RWPE2 (cell line): Measurements from ENCODE around the gene MOCS3.
A peak's percentile ranks its signal among the peaks of the same experiment; 100 is the strongest.

ENCODE experiments used
- ATAC-seq: fragments of 200-7000 bp; cut with Tn5 transposase; 3 replicates; pipeline ENCODE4 v1.9.1; 2021; ENCODE audit warnings: low read depth
- DNase-seq: peaks from one replicate; pipeline ENCODE4 v3.0.0-alpha.2; 2020; ENCODE audit warnings: low spot score
- H3K27ac ChIP-seq: fragments of 450-650 bp; 2 replicates; pipeline ENCODE4 v1.5.1; 2017; ENCODE audit warnings: mild to moderate bottlenecking; ENCODE audit not compliant: poor library complexity, severe bottlenecking
- H3K27me3 ChIP-seq: fragments of 250-450 bp; sonication (Bioruptor Pico); 2 replicates; pipeline ENCODE4 v1.5.1; 2021; ENCODE audit warnings: mild to moderate bottlenecking, moderate library complexity; ENCODE audit not compliant: insufficient read depth, poor library complexity, severe bottlenecking
- H3K36me3 ChIP-seq: fragments of 250-450 bp; sonication (Bioruptor Pico); 2 replicates; pipeline ENCODE4 v1.5.1; 2020; ENCODE audit warnings: low read depth, mild to moderate bottlenecking, moderate library complexity
- H3K4me1 ChIP-seq: fragments of 250-450 bp; sonication (Bioruptor Pico); 2 replicates; pipeline ENCODE4 v1.5.1; 2021; ENCODE audit warnings: mild to moderate bottlenecking, moderate library complexity; ENCODE audit not compliant: insufficient read depth, poor library complexity, severe bottlenecking
- H3K4me3 ChIP-seq: fragments of 250-450 bp; sonication (Bioruptor Pico); 2 replicates; pipeline ENCODE4 v1.5.1; 2021; ENCODE audit warnings: mild to moderate bottlenecking, moderate library complexity; ENCODE audit not compliant: severe bottlenecking
- H3K9me3 ChIP-seq: fragments of 250-450 bp; sonication (Bioruptor Pico); 2 replicates; pipeline ENCODE4 v1.5.1; 2021; ENCODE audit warnings: mild to moderate bottlenecking, moderate library complexity; ENCODE audit not compliant: severe bottlenecking
- TF ChIP-seq, protein P1 (sequence below): fragments of 450-650 bp; IDR thresholded peaks from one replicate; pipeline ENCODE4 v1.5.1; 2017; ENCODE audit warnings: mild to moderate bottlenecking, moderate library complexity; ENCODE audit not compliant: poor library complexity, severe bottlenecking

MOCS3 gene, protein sequence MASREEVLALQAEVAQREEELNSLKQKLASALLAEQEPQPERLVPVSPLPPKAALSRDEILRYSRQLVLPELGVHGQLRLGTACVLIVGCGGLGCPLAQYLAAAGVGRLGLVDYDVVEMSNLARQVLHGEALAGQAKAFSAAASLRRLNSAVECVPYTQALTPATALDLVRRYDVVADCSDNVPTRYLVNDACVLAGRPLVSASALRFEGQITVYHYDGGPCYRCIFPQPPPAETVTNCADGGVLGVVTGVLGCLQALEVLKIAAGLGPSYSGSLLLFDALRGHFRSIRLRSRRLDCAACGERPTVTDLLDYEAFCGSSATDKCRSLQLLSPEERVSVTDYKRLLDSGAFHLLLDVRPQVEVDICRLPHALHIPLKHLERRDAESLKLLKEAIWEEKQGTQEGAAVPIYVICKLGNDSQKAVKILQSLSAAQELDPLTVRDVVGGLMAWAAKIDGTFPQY

DNA sequence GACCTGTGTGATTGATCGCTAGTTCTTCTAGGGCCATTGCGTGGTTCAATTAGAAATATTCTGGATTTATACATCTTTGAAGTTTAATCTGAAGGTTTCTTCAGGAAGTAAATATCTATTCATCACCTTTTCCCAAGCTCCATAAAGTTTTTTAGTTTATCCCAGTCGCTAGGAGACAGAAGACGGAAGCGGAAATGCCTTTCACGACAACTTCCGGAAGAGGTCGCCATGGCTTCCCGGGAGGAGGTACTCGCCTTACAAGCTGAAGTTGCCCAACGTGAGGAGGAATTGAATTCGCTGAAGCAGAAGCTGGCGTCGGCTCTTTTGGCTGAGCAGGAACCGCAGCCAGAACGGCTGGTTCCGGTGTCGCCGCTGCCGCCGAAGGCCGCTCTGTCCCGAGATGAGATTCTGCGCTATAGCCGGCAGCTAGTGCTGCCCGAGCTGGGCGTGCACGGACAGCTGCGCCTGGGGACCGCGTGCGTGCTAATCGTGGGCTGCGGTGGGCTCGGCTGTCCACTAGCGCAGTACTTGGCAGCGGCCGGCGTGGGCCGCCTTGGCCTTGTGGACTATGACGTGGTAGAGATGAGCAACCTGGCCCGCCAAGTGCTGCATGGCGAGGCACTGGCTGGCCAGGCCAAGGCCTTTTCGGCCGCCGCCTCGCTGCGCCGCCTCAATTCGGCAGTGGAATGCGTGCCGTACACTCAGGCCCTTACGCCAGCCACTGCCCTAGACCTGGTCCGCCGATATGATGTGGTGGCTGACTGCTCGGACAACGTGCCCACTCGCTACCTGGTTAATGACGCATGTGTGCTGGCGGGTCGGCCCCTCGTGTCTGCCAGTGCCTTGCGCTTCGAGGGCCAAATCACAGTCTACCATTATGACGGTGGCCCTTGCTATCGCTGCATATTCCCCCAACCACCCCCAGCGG is at the start of gene MOCS3:
Gene MOCS3, plus strand, starts transcription at position 204 of the 928 bp plus-strand sequence. Its CDS starts 25 bp downstream, at position 229.
- H3K36me3 ChIP-seq, result peaks cover 59% of the 10 kb centered on the region
- DNase-seq (peak; percentile 96), ATAC-seq (peak; percentile 68)
- H3K9me3 ChIP-seq, result no peaks in the 10 kb centered on the region
- peak within 1 kb of the TSS; percentile 48 for H3K27ac ChIP-seq
- peaks cover 45% of the 10 kb centered on the region for H3K4me1 ChIP-seq
- H3K4me3 ChIP-seq, result peak within 1 kb of the TSS; percentile 72
- no peaks in the 10 kb centered on the region for H3K27me3 ChIP-seq
- TF ChIP-seq, protein P1, sequence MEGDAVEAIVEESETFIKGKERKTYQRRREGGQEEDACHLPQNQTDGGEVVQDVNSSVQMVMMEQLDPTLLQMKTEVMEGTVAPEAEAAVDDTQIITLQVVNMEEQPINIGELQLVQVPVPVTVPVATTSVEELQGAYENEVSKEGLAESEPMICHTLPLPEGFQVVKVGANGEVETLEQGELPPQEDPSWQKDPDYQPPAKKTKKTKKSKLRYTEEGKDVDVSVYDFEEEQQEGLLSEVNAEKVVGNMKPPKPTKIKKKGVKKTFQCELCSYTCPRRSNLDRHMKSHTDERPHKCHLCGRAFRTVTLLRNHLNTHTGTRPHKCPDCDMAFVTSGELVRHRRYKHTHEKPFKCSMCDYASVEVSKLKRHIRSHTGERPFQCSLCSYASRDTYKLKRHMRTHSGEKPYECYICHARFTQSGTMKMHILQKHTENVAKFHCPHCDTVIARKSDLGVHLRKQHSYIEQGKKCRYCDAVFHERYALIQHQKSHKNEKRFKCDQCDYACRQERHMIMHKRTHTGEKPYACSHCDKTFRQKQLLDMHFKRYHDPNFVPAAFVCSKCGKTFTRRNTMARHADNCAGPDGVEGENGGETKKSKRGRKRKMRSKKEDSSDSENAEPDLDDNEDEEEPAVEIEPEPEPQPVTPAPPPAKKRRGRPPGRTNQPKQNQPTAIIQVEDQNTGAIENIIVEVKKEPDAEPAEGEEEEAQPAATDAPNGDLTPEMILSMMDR, result peak; percentile 6

DNA sequence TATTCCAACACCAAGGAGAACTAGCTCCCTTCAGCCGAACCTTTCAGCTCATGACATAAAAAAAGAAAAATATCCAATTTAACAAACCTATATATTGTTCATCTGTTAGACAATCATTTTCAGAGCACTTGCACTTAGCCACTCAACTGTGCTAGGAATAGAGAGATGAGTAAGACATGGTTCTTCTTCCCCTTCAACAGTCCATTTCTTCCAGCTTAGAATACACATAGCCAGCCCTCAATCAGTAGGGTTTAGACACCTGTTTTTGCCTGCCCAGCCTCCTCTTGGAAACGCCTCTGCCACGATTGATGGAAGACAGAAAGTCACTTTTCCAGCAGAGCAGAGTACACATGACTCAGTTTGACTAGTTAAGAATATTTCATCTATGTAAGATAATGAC is 49.2 kb upstream of the MOCS3 start:
- no peak for DNase-seq
- H3K27ac ChIP-seq, result no peak overlapping the region
- peaks cover 81% of the 10 kb centered on the region for H3K36me3 ChIP-seq
- no peaks in the 10 kb centered on the region for H3K27me3 ChIP-seq
- H3K9me3 ChIP-seq, result no peaks in the 10 kb centered on the region
- no peak overlapping the region for H3K4me3 ChIP-seq
- H3K4me1 ChIP-seq, result peaks cover 10% of the 10 kb centered on the region
- ATAC-seq, result no peak
- TF ChIP-seq, protein P1, result no peak

DNA sequence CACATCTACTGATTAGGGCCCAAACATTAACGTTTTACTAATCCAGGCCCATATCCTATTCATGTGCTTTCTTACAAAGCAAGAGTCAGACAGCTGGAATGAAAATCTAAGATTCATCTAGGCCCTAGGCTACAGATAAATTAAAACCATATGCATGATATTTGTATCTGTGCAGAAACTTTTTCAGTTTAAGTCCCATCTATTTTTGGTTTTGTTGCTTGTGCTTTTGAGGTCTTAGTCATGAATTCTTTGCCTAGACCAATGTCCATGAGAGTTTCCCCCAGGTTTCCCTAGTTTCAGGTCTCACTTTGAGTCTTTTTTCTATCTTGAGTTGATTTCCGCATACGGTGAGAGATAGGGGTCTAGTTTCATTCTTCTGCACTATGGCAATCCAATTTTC is 47.6 kb upstream of the MOCS3 start:
- no peak for DNase-seq
- no peak for ATAC-seq
- H3K4me3 ChIP-seq, result no peak overlapping the region
- H3K4me1 ChIP-seq, result peaks cover 26% of the 10 kb centered on the region
- no peaks in the 10 kb centered on the region for H3K9me3 ChIP-seq
- H3K36me3 ChIP-seq, result peaks cover 74% of the 10 kb centered on the region
- H3K27ac ChIP-seq, result no peak overlapping the region
- TF ChIP-seq, protein P1, result no peak
- H3K27me3 ChIP-seq, result no peaks in the 10 kb centered on the region

DNA sequence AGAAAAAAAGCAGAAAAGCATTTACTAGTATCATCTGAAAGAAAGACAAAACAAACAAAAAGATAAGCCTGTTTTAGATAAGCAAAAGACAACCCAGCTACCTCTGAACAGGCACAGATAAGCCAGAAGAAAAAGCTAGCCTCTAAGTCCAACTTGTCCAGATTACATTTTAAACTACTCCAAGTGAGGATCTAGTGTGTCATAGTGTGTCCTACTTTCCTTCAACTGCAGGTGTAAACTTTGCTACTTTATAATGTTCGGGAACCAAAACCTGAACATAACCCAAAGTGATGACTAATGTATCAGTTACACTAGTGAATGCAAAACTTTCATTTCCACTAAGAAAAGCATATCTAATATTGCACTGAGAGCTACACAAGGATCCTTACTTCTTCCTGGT is 46.9 kb upstream of the MOCS3 start:
- DNase-seq (no peak), ATAC-seq (no peak)
- Histone ChIP-seq H3K36me3 (peaks cover 74% of the 10 kb centered on the region), H3K27me3 (no peaks in the 10 kb centered on the region), H3K9me3 (no peaks in the 10 kb centered on the region), H3K27ac (no peak overlapping the region), H3K4me1 (peaks cover 33% of the 10 kb centered on the region), H3K4me3 (no peak overlapping the region)
- TF ChIP-seq, protein P1, result no peak
